OCI-LY3 (cell line): ENCODE measurements around the gene PPP4R2.

ENCODE experiments used
- EZH2phosphoT487 ChIP-seq: fragments of 200-600 bp; shearing (Covaris generic); IDR thresholded peaks from 2 replicates; pipeline ENCODE4 v1.6.1; 2018; ENCODE audit warnings: antibody characterized with exemption, mixed run types, low read depth
- TF ChIP-seq, protein P1 (sequence below): fragments of 200-600, 300-600 bp; sonication (generic); IDR thresholded peaks from 2 replicates; pipeline ENCODE4 v1.5.1; 2014; ENCODE audit warnings: antibody characterized with exemption, low read length, low read depth

DNA sequence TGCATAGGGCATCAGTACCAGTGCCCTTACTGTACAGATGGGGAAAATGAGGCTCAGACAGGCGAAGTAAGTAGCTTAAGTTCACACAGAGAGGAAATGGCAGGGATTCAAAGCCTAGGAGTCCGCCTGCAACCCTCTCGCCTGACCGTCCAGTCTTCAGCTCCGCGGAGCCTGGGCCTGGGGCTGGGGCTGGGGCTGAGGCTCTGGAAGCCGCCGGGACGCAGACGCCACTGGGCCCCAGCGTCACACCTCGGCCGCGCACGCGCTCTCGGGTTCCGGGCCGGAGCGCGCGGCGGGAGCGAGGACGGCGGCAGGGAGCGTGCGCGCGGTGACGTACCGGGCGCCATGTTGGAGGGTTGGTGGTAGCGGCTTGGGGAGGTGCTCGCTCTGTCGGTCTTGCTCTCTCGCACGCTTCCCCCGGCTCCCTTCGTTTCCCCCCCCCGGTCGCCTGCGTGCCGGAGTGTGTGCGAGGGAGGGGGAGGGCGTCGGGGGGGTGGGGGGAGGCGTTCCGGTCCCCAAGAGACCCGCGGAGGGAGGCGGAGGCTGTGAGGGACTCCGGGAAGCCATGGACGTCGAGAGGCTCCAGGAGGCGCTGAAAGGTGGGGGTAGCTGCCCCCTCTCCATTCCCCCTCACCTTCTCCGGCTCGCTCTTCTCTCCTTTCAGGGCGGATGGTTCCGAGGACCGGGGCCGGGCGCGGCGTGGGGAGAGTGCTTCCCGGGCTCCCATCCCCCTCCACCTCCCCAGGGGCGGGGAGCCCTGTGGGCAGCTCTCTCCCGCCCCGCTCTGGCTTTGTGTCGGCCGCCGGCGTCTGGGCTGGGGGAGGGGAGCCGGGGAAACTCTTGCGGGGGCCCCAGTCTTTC is at the start of gene PPP4R2:
- TF ChIP-seq, protein P1, sequence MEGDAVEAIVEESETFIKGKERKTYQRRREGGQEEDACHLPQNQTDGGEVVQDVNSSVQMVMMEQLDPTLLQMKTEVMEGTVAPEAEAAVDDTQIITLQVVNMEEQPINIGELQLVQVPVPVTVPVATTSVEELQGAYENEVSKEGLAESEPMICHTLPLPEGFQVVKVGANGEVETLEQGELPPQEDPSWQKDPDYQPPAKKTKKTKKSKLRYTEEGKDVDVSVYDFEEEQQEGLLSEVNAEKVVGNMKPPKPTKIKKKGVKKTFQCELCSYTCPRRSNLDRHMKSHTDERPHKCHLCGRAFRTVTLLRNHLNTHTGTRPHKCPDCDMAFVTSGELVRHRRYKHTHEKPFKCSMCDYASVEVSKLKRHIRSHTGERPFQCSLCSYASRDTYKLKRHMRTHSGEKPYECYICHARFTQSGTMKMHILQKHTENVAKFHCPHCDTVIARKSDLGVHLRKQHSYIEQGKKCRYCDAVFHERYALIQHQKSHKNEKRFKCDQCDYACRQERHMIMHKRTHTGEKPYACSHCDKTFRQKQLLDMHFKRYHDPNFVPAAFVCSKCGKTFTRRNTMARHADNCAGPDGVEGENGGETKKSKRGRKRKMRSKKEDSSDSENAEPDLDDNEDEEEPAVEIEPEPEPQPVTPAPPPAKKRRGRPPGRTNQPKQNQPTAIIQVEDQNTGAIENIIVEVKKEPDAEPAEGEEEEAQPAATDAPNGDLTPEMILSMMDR, result no peak
- no peak for TF ChIP-seq EZH2phosphoT487
